Peyer's patch (tissue), 4 donors: ENCODE data around the gene NOD1.

Experiments
- POLR2A ChIP-seq, 2 donors: fragments of 450-650 bp; IDR thresholded peaks; one replicate each; pipeline ENCODE4 v1.5.1; 2017; ENCODE audit warnings: antibody characterized with exemption in 2 of 2, mild to moderate bottlenecking in 2 of 2, moderate library complexity in 2 of 2
- TF ChIP-seq, protein P1 (sequence below), 6 experiments: fragments of 450-650 bp in 4 of 6; fragments of 200-600 bp in 2 of 6; sonication (generic) in 1 of 6; IDR thresholded peaks; one replicate each; pipeline ENCODE4 v1.5.1; 2017 to 2019; ENCODE audit warnings: antibody characterized with exemption in 6 of 6, mild to moderate bottlenecking in 3 of 6, moderate library complexity in 1 of 6

DNA sequence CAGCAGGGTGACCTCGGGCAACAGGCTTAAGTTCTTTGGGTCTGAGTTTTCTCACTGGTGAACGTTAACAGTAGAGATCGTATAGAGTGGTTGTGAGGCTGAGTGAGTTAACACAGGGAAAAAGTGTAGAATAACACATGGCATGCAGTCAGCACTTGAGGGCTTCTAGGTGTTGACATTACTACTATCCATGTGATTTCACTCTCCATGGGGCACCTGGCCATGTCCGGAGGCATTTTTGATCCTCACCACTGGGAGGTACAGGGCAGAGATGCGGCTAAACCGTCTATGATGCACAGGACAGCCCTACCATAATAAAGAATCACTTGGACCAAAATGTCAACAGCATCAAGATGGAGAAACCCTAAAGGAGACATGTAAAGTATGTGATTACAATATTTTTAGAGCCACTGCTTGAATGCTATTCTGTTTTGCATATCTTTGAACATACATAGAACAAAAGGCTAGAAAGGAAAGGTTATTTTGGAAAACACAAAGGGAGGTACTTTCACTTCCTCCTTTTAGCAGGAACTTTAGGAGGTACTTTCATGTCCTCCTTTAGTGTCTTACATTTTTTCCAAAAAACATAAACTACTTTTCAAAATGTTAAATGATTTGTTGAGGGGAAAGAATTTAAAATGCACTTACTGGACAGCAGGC is 44.3 kb downstream of the NOD1 start:
- TF ChIP-seq, protein P1, sequence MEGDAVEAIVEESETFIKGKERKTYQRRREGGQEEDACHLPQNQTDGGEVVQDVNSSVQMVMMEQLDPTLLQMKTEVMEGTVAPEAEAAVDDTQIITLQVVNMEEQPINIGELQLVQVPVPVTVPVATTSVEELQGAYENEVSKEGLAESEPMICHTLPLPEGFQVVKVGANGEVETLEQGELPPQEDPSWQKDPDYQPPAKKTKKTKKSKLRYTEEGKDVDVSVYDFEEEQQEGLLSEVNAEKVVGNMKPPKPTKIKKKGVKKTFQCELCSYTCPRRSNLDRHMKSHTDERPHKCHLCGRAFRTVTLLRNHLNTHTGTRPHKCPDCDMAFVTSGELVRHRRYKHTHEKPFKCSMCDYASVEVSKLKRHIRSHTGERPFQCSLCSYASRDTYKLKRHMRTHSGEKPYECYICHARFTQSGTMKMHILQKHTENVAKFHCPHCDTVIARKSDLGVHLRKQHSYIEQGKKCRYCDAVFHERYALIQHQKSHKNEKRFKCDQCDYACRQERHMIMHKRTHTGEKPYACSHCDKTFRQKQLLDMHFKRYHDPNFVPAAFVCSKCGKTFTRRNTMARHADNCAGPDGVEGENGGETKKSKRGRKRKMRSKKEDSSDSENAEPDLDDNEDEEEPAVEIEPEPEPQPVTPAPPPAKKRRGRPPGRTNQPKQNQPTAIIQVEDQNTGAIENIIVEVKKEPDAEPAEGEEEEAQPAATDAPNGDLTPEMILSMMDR (IDR thresholded peaks at IDR 0.05), result no peak
- TF ChIP-seq POLR2A (IDR thresholded peaks at IDR 0.05), result no peak
